HK-2 (cell line): ENCODE results near the gene PTMS.

ENCODE experiments used
- DNase-seq: peaks from one replicate; pipeline ENCODE4 v3.0.0-alpha.2; 2018; ENCODE audit not compliant: unreplicated experiment

The PTMS gene

GRCh38 chr12:6788972-6789924 lies 23.1 kb downstream of the PTMS start, which contains the start of gene CD4:
Gene CD4 (plus strand): TSS chr12:6789528. CDS start chr12:6800139, 10,611 bp downstream.
- DNase-seq = no peak

DNA sequence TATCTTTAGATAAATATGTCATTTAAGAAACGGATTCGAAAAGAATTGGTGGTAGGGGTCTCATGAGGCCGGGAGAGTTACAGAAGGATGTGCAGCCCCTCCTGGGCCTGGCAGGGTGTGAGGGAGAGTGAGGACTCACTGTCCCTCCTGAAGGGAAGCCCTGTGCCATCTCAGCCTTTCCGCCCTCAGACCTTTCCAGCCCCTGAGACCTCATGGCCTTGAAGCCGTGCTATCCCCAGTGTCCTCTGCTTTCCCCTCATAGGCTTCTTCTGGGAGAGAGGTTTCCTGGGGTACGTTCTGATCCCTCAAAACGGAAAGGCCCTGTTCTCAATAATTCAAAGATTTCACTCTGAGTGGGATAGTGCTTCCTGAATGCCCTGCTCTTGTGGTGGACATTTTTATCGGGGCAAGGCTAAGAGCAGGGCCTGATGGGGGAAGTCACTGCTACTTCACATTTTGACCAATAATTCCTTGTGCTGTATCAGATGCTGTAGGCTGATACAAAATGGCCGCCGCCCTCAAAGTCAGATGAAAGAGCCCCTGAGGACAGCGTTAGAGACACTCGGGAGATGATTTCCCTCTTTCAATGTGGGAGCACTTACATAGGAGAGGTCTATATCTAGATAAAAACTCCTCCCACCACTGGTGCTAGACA lies 24.5 kb downstream of the PTMS start:
- no peak for DNase-seq

- no peak for DNase-seq
Observed at GRCh38 chr12:6791931-6792520, 25.9 kb downstream of the PTMS start.

DNA sequence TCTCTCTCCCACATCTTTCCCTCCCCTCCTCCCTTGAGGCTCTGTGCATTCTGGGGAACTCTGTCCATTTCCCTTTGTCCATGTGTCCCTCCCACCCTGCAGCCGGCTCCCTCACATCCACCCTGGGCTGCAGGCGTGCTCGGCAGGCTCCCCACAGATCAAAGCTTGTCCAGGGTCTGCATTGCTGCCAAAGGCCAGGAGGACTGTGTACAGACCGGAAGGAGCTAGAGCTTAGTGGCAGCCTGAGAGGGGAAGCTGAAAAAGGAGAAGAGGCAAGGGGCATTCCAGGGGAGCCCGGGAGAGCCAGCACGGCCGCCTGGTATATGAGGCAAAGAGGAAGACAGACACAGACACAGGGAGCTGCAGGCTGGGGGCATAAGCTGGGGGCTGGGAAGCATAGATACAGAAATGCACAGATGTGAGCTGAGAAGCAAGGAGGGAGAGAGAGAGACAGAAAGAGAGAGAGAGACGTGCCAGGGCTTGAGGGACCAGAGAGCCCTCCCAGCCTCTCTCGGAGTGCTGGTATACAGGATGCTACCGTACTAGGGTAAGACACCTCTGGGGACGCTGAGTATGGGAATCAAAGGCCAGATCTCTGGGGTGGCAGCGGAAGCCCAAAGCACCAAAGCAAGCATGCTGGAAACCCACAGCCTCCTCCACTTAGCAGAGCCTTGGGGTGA lies 26.5 kb downstream of the PTMS start:
- no peak for DNase-seq

DNA sequence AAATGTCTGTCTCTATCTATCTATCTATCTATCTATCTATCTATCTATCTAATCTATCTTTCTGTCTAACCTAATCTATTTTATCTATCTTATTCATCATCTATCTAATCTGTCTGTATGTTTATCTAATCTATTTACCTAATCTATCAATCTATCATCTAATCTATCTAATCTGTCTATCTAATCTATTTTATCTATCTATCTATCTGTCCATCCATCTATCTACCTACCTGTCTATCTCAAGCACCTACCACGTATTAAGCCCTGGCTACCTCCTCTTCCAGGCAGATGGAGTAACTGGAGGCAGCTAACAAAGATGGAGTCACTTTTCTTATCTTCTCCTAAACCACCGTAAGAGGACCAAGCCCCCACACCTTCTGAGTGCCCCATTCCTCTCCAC lies 28.9 kb downstream of the PTMS start:
- DNase-seq = no peak

DNA sequence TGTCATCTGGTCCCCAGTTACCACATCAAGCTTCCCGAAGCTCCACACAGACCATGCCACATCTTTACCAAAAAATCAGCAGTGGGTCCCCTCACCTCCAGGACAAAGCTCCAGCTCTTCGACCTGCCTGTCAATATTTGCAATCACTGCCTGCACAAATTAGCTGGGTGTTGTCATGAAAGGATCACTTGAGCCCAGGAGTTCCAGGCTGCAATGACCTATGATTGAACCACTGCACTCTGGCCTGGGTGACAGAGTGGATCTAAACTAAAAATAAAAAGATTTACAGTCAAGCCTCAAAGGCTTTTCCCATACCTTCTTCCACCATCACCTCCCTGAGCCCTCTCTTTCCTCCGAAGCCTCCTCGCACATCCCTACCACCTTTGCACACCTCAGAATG lies 30.4 kb downstream of the PTMS start:
- no peak for DNase-seq

- no peak for DNase-seq
Observed at GRCh38 chr12:6799147-6799546, 33.0 kb downstream of the PTMS start.

GRCh38 chr12:6807170-6807569 lies 41.0 kb downstream of the PTMS start:
- no peak for DNase-seq

- no peak for DNase-seq
Observed at GRCh38 chr12:6809056-6809455, 42.9 kb downstream of the PTMS start.

DNA sequence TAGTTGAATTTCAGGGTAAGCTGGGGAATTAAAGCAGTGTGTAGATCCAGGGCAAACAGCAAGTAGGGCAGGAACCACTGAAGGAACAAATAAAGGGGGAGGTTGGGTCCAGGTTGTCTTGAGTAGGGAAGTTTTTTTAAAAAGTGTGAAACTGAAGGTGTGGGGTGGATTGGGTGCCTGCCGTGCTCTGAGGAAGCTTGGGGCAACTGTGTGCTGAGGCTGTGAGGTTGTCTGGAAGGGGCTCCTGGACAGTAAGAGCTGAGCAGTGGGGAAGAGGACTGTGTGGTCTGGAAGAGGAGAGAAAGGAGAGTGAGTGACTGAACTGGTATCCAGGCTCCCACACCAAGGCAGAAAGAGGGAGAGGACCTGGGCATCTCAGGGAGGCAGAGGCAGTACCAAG lies 44.6 kb downstream of the PTMS start:
- no peak for DNase-seq

DNA sequence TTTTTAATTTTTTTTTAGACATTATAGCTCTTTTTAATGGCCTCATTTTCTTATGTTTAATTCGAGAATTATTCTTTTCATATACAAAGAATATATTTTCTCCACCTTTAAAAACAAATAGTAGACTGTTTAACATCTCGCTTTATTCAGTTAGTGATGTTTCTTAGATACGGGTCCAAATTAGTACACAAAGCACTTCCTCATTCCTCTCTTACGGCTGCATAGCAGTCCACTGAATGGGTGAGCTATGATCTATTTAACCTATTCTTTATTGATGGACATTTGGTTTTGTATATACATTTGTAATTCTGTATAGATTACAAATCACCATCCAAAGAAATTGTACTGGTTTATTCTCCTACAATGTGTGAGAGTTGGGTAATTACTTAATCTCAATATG lies 47.2 kb downstream of the PTMS start:
- no peak for DNase-seq

- DNase-seq = no peak
Observed at GRCh38 chr12:6816598-6816997, 50.4 kb downstream of the PTMS start.

DNA sequence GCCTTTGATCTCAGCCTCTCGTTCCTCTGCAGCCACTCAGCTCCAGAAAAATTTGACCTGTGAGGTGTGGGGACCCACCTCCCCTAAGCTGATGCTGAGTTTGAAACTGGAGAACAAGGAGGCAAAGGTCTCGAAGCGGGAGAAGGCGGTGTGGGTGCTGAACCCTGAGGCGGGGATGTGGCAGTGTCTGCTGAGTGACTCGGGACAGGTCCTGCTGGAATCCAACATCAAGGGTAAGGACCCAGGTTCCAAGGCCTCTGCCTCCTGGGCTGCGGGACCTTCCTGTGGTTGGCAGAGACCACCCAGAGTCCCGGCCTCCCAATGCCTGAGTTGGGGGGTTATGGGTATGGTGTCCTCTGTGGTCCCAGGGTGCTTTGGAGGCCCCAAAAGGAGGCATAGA lies 50.9 kb downstream of the PTMS start:
- DNase-seq = no peak

GRCh38 chr12:6817662-6818157 lies 51.5 kb downstream of the PTMS start:
- DNase-seq = no peak

GRCh38 chr12:6818222-6818621 lies 52.1 kb downstream of the PTMS start:
- no peak for DNase-seq

GRCh38 chr12:6818645-6819044 lies 52.5 kb downstream of the PTMS start:
- no peak for DNase-seq

DNA sequence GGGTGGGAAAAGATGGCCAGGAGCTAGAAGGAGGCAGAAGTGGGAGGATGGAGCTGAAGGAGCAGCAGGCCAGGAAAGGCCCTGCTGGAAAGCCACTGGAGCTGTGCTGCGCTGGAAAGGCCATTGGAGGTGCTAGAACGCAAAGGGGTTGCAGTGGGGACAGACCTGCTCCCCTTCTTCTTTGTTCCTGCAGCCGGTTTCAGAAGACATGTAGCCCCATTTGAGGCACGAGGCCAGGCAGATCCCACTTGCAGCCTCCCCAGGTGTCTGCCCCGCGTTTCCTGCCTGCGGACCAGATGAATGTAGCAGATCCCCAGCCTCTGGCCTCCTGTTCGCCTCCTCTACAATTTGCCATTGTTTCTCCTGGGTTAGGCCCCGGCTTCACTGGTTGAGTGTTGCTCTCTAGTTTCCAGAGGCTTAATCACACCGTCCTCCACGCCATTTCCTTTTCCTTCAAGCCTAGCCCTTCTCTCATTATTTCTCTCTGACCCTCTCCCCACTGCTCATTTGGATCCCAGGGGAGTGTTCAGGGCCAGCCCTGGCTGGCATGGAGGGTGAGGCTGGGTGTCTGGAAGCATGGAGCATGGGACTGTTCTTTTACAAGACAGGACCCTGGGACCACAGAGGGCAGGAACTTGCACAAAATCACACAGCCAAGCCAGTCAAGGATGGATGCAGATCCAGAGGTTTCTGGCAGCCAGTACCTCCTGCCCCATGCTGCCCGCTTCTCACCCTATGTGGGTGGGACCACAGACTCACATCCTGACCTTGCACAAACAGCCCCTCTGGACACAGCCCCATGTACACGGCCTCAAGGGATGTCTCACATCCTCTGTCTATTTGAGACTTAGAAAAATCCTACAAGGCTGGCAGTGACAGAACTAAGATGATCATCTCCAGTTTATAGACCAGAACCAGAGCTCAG lies 53.2 kb downstream of the PTMS start:
- no peak for DNase-seq

- no peak for DNase-seq
Observed at GRCh38 chr12:6820166-6820565, 54.0 kb downstream of the PTMS start.
